CD4-positive, alpha-beta T cell (primary cell): ENCODE results near the gene PAIP2. TPM values are rescaled to one million over a fixed set of nuclear protein-coding genes. Genes with fewer than 3 reads are reported as not detected.

Experiments
- ATAC-seq: fragments of 200-7000 bp; cut with Tn5 transposase; one replicate; pipeline ENCODE4 v1.10.0; 2022; ENCODE audit warnings: mild to moderate bottlenecking; ENCODE audit not compliant: poor library complexity
- CTCF ChIA-PET: fragments of 350-600 bp; sonication (Branson Sonifier 250); formaldehyde crosslinking; loops from one replicate; lab custom pipeline; 2021; ENCODE audit warnings: antibody characterized with exemption, inconsistent platforms; lab: Charles Lee
- POLR2A ChIA-PET: fragments of 350-600 bp; sonication (Branson Sonifier 250); formaldehyde crosslinking; loops from one replicate; lab custom pipeline; 2021; ENCODE audit warnings: antibody characterized with exemption, inconsistent platforms; lab: Charles Lee
- DNase-seq, 14 experiments: peaks; one replicate each; pipeline ENCODE4 v3.0.0-alpha.2; 2013 to 2020; ENCODE audit warnings: mixed read lengths in 2 of 14
- H3K27ac ChIP-seq, 2 donors: one replicate each; pipeline versions ENCODE4 v1.5.1 to v1.7.0; 2013; ENCODE audit warnings: low read length in 2 of 2, low read depth in 1 of 2, mild to moderate bottlenecking in 1 of 2
- H3K27me3 ChIP-seq, 2 experiments: 1 replicate in 1 of 2; 2 replicates in 1 of 2; pipeline versions ENCODE4 v1.6.1 to v1.7.0; 2013; ENCODE audit warnings: low read length in 2 of 2, control low read depth in 1 of 2, mild to moderate bottlenecking in 1 of 2, moderate library complexity in 1 of 2; ENCODE audit not compliant: insufficient read depth in 2 of 2, control insufficient read depth in 1 of 2
- H3K36me3 ChIP-seq: one replicate; pipeline ENCODE4 v1.6.1; 2013; ENCODE audit warnings: low read length, control low read depth; ENCODE audit not compliant: insufficient read depth
- H3K4me1 ChIP-seq: one replicate; pipeline ENCODE4 v1.6.1; 2013; ENCODE audit warnings: low read length, control low read depth; ENCODE audit not compliant: insufficient read depth
- H3K4me3 ChIP-seq: one replicate; pipeline ENCODE4 v1.5.1; 2013; ENCODE audit warnings: mild to moderate bottlenecking, low read length, moderate library complexity
- H3K9me3 ChIP-seq, 2 experiments: 1 replicate in 1 of 2; 2 replicates in 1 of 2; pipeline versions ENCODE4 v1.6.1 to v1.7.0; 2013; ENCODE audit warnings: low read length in 2 of 2, mild to moderate bottlenecking in 2 of 2, control low read depth in 1 of 2, moderate library complexity in 1 of 2; ENCODE audit not compliant: control insufficient read depth in 1 of 2, insufficient read depth in 1 of 2
- H3K27ac Mint-ChIP-seq: one replicate; pipeline ENCODE4 v1.8.0; 2020; ENCODE audit warnings: mixed read lengths
- H3K27me3 Mint-ChIP-seq: one replicate; pipeline ENCODE4 v1.8.0; 2021; ENCODE audit warnings: mixed read lengths
- H3K36me3 Mint-ChIP-seq: one replicate; pipeline ENCODE4 v1.8.0; 2021; ENCODE audit warnings: low read depth, mixed read lengths
- H3K4me1 Mint-ChIP-seq: one replicate; pipeline ENCODE4 v1.8.0; 2021; ENCODE audit warnings: low read depth, mixed read lengths
- H3K4me3 Mint-ChIP-seq: one replicate; pipeline ENCODE4 v1.8.0; 2020; ENCODE audit warnings: mild to moderate bottlenecking, mixed read lengths
- H3K9me3 Mint-ChIP-seq: one replicate; pipeline ENCODE4 v1.8.0; 2020; ENCODE audit warnings: mixed read lengths
- intact Hi-C, 2 experiments: fragments of 100-400 bp; cut with DNase I in 1 of 2; cut with micrococcal nuclease in 1 of 2; formaldehyde crosslinking; loops; one replicate each; pipeline versions ENCODE4 v1.15.1 to v1.9.0; 2023 to 2025; cut with DNase I, micrococcal nuclease
- total RNA-seq, 174 experiments: library from RNA in 2 of 174; stranded (reverse) in 2 of 174; gene quantifications; one replicate each; pipeline ENCODE4 v1.2.3 and lab custom pipeline; 2021 to 2026
- TF ChIP-seq, protein P1 (sequence below): fragments of 200-600 bp; IDR thresholded peaks from one replicate; pipeline ENCODE4 v1.8.0; 2022; ENCODE audit warnings: antibody characterized with exemption, mild to moderate bottlenecking

PAIP2 gene
- total RNA-seq, 2 experiments from 2014 or later = 151 to 156 TPM

DNA sequence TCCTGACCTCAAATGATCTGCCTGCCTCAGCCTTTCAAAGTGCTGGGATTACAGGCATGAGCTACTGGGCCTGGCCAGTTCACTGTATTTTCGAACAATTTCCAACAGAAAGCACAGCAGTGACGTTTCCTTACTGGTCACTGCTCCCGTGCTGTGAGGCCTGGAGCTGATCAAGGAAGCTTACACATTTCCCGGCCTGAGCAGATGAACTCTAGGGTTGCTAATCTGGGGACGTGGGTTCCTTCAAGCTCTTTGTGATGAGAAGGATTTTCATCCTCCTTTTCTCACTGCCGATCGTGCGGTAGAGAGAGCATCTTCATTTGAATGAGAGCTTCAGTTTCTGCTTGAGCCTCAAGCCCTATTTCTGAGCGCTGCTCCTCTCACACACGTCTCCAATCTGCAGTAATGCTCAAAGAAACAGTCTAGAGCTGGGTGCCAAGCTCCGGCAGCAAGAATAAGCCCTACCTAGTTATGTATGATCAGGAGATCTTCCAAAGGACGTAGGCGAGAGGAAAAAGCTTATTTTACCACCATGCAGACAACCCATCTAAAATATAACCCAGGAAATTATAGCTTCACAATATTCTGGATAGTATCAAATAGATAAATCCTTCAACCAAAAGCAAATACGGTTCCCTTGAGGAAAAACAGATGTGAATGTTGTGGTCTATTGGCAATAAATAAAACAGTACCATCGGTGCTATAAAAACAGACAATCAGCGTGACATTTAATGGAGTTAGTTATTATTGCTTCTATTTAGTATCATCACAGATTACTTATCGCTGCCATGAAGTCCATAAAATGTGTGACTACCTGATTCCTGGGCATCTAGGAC is 69.6 kb downstream of the PAIP2 start:
- ATAC-seq (no peak), DNase-seq (no peak)
- intact Hi-C loops = no loop called here
- no peak overlapping the region for H3K4me3 ChIP-seq
- H3K27me3 Mint-ChIP-seq = no peaks in the 10 kb centered on the region
- no peak overlapping the region for H3K4me3 Mint-ChIP-seq
- peaks cover 33% of the 10 kb centered on the region for H3K4me1 Mint-ChIP-seq
- peaks cover 19% of the 10 kb centered on the region for H3K4me1 ChIP-seq
- ChIA-PET CTCF (no interaction called here), POLR2A (interaction anchor here (1.7 to 1.8 kb wide), 2 partner anchors 28 to 71 kb away, joined by 5 to 6 read pairs; partner anchors contain the start of genes DNAJC18 and STING1)
- no peaks in the 10 kb centered on the region for H3K9me3 Mint-ChIP-seq
- no peaks in the 10 kb centered on the region for H3K9me3 ChIP-seq
- no peaks in the 10 kb centered on the region for H3K36me3 ChIP-seq
- H3K27ac ChIP-seq = no peak overlapping the region
- H3K27ac Mint-ChIP-seq = no peak overlapping the region
- no peaks in the 10 kb centered on the region for H3K27me3 ChIP-seq
- TF ChIP-seq, protein P1, sequence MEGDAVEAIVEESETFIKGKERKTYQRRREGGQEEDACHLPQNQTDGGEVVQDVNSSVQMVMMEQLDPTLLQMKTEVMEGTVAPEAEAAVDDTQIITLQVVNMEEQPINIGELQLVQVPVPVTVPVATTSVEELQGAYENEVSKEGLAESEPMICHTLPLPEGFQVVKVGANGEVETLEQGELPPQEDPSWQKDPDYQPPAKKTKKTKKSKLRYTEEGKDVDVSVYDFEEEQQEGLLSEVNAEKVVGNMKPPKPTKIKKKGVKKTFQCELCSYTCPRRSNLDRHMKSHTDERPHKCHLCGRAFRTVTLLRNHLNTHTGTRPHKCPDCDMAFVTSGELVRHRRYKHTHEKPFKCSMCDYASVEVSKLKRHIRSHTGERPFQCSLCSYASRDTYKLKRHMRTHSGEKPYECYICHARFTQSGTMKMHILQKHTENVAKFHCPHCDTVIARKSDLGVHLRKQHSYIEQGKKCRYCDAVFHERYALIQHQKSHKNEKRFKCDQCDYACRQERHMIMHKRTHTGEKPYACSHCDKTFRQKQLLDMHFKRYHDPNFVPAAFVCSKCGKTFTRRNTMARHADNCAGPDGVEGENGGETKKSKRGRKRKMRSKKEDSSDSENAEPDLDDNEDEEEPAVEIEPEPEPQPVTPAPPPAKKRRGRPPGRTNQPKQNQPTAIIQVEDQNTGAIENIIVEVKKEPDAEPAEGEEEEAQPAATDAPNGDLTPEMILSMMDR = no peak
- peaks cover under 1% of the 10 kb centered on the region for H3K36me3 Mint-ChIP-seq

DNA sequence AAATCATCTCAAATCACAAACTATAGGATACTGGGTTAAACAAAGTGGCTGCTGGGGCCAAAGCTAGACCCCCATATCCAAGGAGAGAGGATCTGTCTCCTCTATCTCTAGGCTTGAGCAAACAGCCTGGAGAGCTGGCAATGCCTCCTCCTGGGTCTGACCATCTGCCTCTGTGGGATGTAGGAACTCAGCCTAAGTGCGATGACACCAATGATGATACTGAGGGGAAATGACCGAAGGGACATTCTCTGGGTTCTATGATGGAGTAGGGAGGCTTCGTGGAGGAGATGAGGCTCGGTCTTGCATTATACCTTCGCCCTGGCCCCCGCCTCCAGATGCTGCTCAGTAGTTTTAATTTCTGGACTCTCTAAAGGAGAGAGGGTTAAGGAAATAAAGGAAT is 71.5 kb downstream of the PAIP2 start:
- TF ChIP-seq, protein P1 = no peak
- Mint-ChIP-seq H3K4me1 (peaks cover 23% of the 10 kb centered on the region), H3K36me3 (peaks cover 7% of the 10 kb centered on the region), H3K27me3 (no peaks in the 10 kb centered on the region), H3K9me3 (no peaks in the 10 kb centered on the region), H3K4me3 (no peak overlapping the region), H3K27ac (no peak overlapping the region)
- DNase-seq = no peak
- Histone ChIP-seq H3K9me3 (no peaks in the 10 kb centered on the region), H3K27ac (no peak overlapping the region), H3K36me3 (no peaks in the 10 kb centered on the region), H3K27me3 (no peaks in the 10 kb centered on the region), H3K4me3 (no peak overlapping the region), H3K4me1 (peaks cover 19% of the 10 kb centered on the region)
- intact Hi-C loops = no loop called here
- no peak for ATAC-seq
- ChIA-PET CTCF (interaction anchor here (1.6 kb wide), 1 partner anchor 9 kb away, joined by 4 read pairs; no protein-coding TSS in a partner anchor), POLR2A (interaction anchor here (0.6 kb wide), 1 partner anchor 103 kb away, joined by 3 read pairs; no protein-coding TSS in a partner anchor)

DNA sequence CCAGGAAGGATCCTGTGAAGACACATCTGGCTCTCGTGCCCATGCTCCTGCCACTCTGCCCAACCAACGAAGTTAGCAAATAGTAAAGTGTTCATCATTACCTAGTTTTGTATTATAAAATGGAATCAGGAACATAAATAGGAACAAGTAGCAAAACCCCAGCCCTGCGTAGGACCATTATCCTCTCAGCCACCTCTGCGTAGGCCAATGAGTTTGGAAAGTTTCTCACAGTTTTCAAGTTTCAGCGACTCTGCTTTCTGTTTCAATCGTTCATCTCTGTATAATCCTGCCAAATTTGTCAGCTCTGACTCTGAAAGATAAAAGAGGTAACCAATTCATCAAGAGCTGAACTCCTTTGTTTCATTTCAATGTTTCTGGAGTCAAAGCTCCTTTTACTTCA is 72.3 kb downstream of the PAIP2 start:
- intact Hi-C loops = no loop called here
- peaks cover 15% of the 10 kb centered on the region for H3K36me3 Mint-ChIP-seq
- Histone ChIP-seq H3K27me3 (no peaks in the 10 kb centered on the region), H3K27ac (no peak overlapping the region), H3K36me3 (peaks cover 4% of the 10 kb centered on the region), H3K9me3 (no peaks in the 10 kb centered on the region), H3K4me3 (no peak overlapping the region), H3K4me1 (peaks cover 19% of the 10 kb centered on the region)
- no peak overlapping the region for H3K27ac Mint-ChIP-seq
- TF ChIP-seq, protein P1 = no peak
- no peak for ATAC-seq
- H3K4me3 Mint-ChIP-seq = no peak overlapping the region
- no peaks in the 10 kb centered on the region for H3K27me3 Mint-ChIP-seq
- no peaks in the 10 kb centered on the region for H3K9me3 Mint-ChIP-seq
- H3K4me1 Mint-ChIP-seq = peaks cover 23% of the 10 kb centered on the region
- no peak for DNase-seq
- CTCF ChIA-PET = interaction anchor here (1.6 kb wide), 1 partner anchor 8 kb away, joined by 4 read pairs; no protein-coding TSS in a partner anchor
- POLR2A ChIA-PET = interaction anchor here (1.0 to 1.5 kb wide), 3 partner anchors 10 to 72 kb away, joined by 3 to 4 read pairs (median 3); partner anchors contain the start of gene SPATA24
